Measurements from ENCODE around the gene RAPGEF5.

DNA sequence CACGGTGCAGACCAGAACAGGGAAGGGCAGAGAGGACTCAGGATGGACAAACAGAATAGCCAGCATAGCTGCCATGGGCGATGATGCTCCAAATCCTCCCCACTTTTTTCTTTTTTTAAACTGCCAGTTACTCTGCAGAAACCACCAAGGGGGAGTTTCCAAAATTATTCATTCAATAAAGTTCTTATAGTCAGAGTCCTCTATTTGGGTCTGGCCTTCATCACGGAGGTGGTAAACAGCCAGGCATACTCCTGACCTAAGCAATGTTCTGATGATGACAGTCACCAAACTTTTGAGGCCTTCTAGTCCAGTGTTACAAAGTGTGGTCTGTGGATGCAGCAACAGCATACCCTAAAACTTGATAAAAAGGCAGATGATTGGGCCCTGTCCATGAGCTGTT, 12.3 kb downstream of the RAPGEF5 start:
- no peak for TF ChIP-seq POLR2A (IDR thresholded peaks at IDR 0.05)
- TF ChIP-seq, protein P1, sequence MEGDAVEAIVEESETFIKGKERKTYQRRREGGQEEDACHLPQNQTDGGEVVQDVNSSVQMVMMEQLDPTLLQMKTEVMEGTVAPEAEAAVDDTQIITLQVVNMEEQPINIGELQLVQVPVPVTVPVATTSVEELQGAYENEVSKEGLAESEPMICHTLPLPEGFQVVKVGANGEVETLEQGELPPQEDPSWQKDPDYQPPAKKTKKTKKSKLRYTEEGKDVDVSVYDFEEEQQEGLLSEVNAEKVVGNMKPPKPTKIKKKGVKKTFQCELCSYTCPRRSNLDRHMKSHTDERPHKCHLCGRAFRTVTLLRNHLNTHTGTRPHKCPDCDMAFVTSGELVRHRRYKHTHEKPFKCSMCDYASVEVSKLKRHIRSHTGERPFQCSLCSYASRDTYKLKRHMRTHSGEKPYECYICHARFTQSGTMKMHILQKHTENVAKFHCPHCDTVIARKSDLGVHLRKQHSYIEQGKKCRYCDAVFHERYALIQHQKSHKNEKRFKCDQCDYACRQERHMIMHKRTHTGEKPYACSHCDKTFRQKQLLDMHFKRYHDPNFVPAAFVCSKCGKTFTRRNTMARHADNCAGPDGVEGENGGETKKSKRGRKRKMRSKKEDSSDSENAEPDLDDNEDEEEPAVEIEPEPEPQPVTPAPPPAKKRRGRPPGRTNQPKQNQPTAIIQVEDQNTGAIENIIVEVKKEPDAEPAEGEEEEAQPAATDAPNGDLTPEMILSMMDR (IDR thresholded peaks at IDR 0.05) = no peak
